SK-N-SH (cell line): ENCODE measurements around the gene RAB3B. TPM values are rescaled to one million over a fixed set of nuclear protein-coding genes. Genes with fewer than 3 reads are reported as not detected.

Experiments used
- CTCF ChIA-PET: fragments of 300-600, 350-600 bp; formaldehyde crosslinking; extraction: SDS; loops from one replicate; lab custom pipeline; 2021; lab: Yijun Ruan, JAX
- POLR2A ChIA-PET: fragments of 350-600 bp; sonication (Branson Sonifier 250); formaldehyde crosslinking; extraction: SDS; loops from one replicate; lab custom pipeline; 2020; ENCODE audit warnings: antibody characterized with exemption, inconsistent platforms; lab: Yijun Ruan, JAX
- DNase-seq: peaks from one replicate; pipeline ENCODE4 v3.0.0; 2012
- H2AFZ ChIP-seq: fragments of 200-600 bp; sonication (generic); 2 replicates; pipeline ENCODE4 v1.8.1; 2016; ENCODE audit warnings: antibody characterized with exemption, mild to moderate bottlenecking, low read depth
- H3F3A ChIP-seq: fragments of 200-600 bp; sonication (generic); replicated peaks from 2 replicates; pipeline ENCODE3; 2016; ENCODE audit warnings: antibody characterized with exemption, mild to moderate bottlenecking; ENCODE audit not compliant: insufficient read depth
- H3K27ac ChIP-seq, 2 experiments: fragments of 200-500 bp in 1 of 2; fragments of 200-600 bp in 1 of 2; sonication (Bioruptor generic) in 1 of 2; sonication (generic), shearing (Covaris generic) in 1 of 2; 2 replicates each; pipeline versions ENCODE4 v1.5.1 to v1.6.1; 2014 to 2016; ENCODE audit warnings: low read depth in 2 of 2, inconsistent platforms in 1 of 2, low read length in 1 of 2, mild to moderate bottlenecking in 1 of 2, mixed read lengths in 1 of 2
- H3K27me3 ChIP-seq: fragments of 200-600 bp; sonication (generic), shearing (Covaris generic); 2 replicates; pipeline ENCODE4 v1.6.1; 2016; ENCODE audit warnings: mixed run types; ENCODE audit not compliant: insufficient read depth
- H3K36me3 ChIP-seq, 2 experiments: fragments of 200-500 bp in 1 of 2; fragments of 200-600 bp in 1 of 2; sonication (Bioruptor generic) in 1 of 2; sonication (generic) in 1 of 2; replicated peaks in 1 of 2; 2 replicates each; pipeline versions ENCODE3 to v1.5.1; 2014 to 2016; ENCODE audit warnings: low read length in 1 of 2, mild to moderate bottlenecking in 1 of 2; ENCODE audit not compliant: insufficient read depth in 2 of 2, control insufficient read depth in 1 of 2
- H3K4me1 ChIP-seq, 2 experiments: fragments of 200-500 bp in 1 of 2; fragments of 200-600 bp in 1 of 2; sonication (Bioruptor generic) in 1 of 2; sonication (generic), shearing (Covaris generic) in 1 of 2; 2 replicates each; pipeline versions ENCODE4 v1.5.1 to v1.6.1; 2014 to 2016; ENCODE audit warnings: low read depth in 1 of 2, low read length in 1 of 2, mixed run types in 1 of 2; ENCODE audit not compliant: insufficient read depth in 2 of 2, control insufficient read depth in 1 of 2
- H3K4me2 ChIP-seq: fragments of 200-600 bp; sonication (generic), shearing (Covaris generic); 2 replicates; pipeline ENCODE4 v1.6.1; 2017; ENCODE audit warnings: mixed run types
- H3K4me3 ChIP-seq, 2 experiments: fragments of 200-500 bp in 1 of 2; fragments of 200-600 bp in 1 of 2; sonication (Bioruptor generic) in 1 of 2; sonication (generic), shearing (Covaris generic) in 1 of 2; 2 replicates each; pipeline versions ENCODE4 v1.5.1 to v1.8.1; 2014 to 2016; ENCODE audit warnings: low read depth in 2 of 2, inconsistent platforms in 1 of 2, low read length in 1 of 2, mild to moderate bottlenecking in 1 of 2, mixed read lengths in 1 of 2, moderate library complexity in 1 of 2
- H3K79me2 ChIP-seq: fragments of 200-600 bp; sonication (generic); 2 replicates; pipeline ENCODE4 v1.8.1; 2017; ENCODE audit warnings: mild to moderate bottlenecking; ENCODE audit not compliant: insufficient read depth
- H3K9ac ChIP-seq: fragments of 200-600 bp; sonication (generic); 2 replicates; pipeline ENCODE4 v1.6.1; 2017; ENCODE audit warnings: mixed run types
- H3K9me2 ChIP-seq: fragments of 200-600 bp; sonication (generic); 2 replicates; pipeline ENCODE4 v1.6.1; 2017; ENCODE audit warnings: mixed run types
- H3K9me3 ChIP-seq: fragments of 200-600 bp; sonication (generic); 2 replicates; pipeline ENCODE4 v1.6.1; 2017; ENCODE audit warnings: mixed run types, mild to moderate bottlenecking, moderate library complexity
- H4K20me1 ChIP-seq: fragments of 200-600 bp; sonication (generic); 2 replicates; pipeline ENCODE4 v1.6.1; 2017; ENCODE audit warnings: mild to moderate bottlenecking, mixed run types; ENCODE audit not compliant: insufficient read depth
- CHD2 ChIP-seq: fragments of 150-350 bp; IDR thresholded peaks from 2 replicates; pipeline ENCODE4 v1.6.1; 2018; ENCODE audit warnings: low read length; ENCODE audit not compliant: partially characterized antibody
- CTCF ChIP-seq: fragments of 200-600 bp; sonication (generic); IDR thresholded peaks from 2 replicates; pipeline ENCODE4 v1.6.1; 2017; ENCODE audit warnings: antibody characterized with exemption, mild to moderate bottlenecking, moderate library complexity
- ELF1 ChIP-seq: IDR thresholded peaks from 2 replicates; pipeline ENCODE4 v1.4.0; 2012
- EZH2phosphoT487 ChIP-seq: fragments of 200-600 bp; sonication (generic); IDR thresholded peaks from 2 replicates; pipeline ENCODE4 v1.6.1; 2017; ENCODE audit warnings: low read depth, mixed run types, mild to moderate bottlenecking, antibody characterized with exemption, moderate library complexity, borderline replicate concordance
- FOXM1 ChIP-seq: IDR thresholded peaks from 2 replicates; pipeline ENCODE4 v1.4.0; 2012; ENCODE audit warnings: low read depth, mild to moderate bottlenecking
- GABPA ChIP-seq: IDR thresholded peaks from 2 replicates; pipeline ENCODE4 v1.4.0; 2012; ENCODE audit warnings: low read depth, mild to moderate bottlenecking
- GATA2 ChIP-seq: sonication (generic); formaldehyde crosslinking; IDR thresholded peaks from 2 replicates; pipeline ENCODE4 v1.5.0; 2020; ENCODE audit warnings: mild to moderate bottlenecking, missing genetic modification reagents
- IRF3 ChIP-seq: fragments of 150-350 bp; IDR thresholded peaks from 2 replicates; pipeline ENCODE4 v1.6.1; 2016; ENCODE audit warnings: mild to moderate bottlenecking, low read depth, low read length
- MEF2A ChIP-seq: IDR thresholded peaks from 2 replicates; pipeline ENCODE4 v1.4.0; 2012; ENCODE audit warnings: low read depth, borderline replicate concordance
- NFIC ChIP-seq: IDR thresholded peaks from 2 replicates; pipeline ENCODE4 v1.4.0; 2012; ENCODE audit warnings: borderline replicate concordance
- NRF1 ChIP-seq: IDR thresholded peaks from 2 replicates; pipeline ENCODE4 v1.6.1; 2012; ENCODE audit warnings: low read depth, mild to moderate bottlenecking, low read length
- POLR2AphosphoS5 ChIP-seq: IDR thresholded peaks from 2 replicates; pipeline ENCODE4 v1.6.1; 2012; ENCODE audit warnings: low read depth, low read length
- RCOR1 ChIP-seq: fragments of 150-350 bp; IDR thresholded peaks from 2 replicates; pipeline ENCODE4 v1.6.1; 2017; ENCODE audit warnings: antibody characterized with exemption, low read length
- REST ChIP-seq: IDR thresholded peaks from 2 replicates; pipeline ENCODE4 v1.6.1; 2012; ENCODE audit warnings: mild to moderate bottlenecking, low read depth, low read length, moderate library complexity
- RFX5 ChIP-seq: IDR thresholded peaks from 2 replicates; pipeline ENCODE4 v1.6.1; 2012; ENCODE audit warnings: mild to moderate bottlenecking, improper control_type of control experiment, low read length
- SIN3A ChIP-seq: IDR thresholded peaks from 2 replicates; pipeline ENCODE4 v1.6.1; 2012; ENCODE audit warnings: low read depth, mild to moderate bottlenecking, low read length, moderate library complexity, borderline replicate concordance
- TAF1 ChIP-seq: IDR thresholded peaks from 2 replicates; pipeline ENCODE4 v1.6.1; 2012; ENCODE audit warnings: low read depth, mild to moderate bottlenecking, low read length, moderate library complexity, borderline replicate concordance
- TEAD4 ChIP-seq: IDR thresholded peaks from 2 replicates; pipeline ENCODE4 v1.4.0; 2012; ENCODE audit warnings: mild to moderate bottlenecking, borderline replicate concordance; ENCODE audit not compliant: insufficient read depth
- YY1 ChIP-seq: IDR thresholded peaks from 2 replicates; pipeline ENCODE4 v1.4.0; 2012; ENCODE audit warnings: low read depth, mild to moderate bottlenecking
- WGBS: methylation state at CpG from one replicate; pipeline ENCODE4 v1.1.6; 2017; ENCODE audit warnings: low lambda C conversion rate; 5-methylcytosine and 5-hydroxymethylcytosine counted together
- polyA plus RNA-seq, 3 experiments: library from polyadenylated mRNA; depleted of rRNA; stranded (reverse); fragments of >200 nt; gene quantifications; 2 replicates each; pipeline ENCODE4 v1.2.3, GENCODE V29; 2012

Gene RAB3B
- polyA plus RNA-seq, 1 of the 3 experiments (the other 2 are of a cell fraction) = 10.2 TPM

DNA sequence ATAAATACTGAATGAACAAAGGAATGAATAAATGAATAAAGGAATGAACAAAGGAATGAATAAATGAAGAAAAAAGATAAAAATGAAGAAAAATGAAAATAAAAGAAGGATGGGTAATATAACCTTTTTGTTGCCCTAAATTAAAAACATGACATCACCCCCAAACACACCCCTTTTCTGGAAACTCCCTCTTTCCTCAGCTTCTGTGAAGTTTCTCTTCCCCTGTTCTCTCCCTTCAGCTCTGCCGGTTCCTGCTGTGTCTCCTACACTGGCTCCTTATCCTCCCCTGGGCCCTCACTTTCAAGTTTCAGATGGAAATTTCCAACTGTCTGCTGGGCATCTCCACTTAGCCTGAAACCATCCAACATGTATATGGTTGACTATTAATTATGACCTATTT is 37.9 kb downstream of the RAB3B start:
- H3K79me2 ChIP-seq = peaks cover 60% of the 10 kb centered on the region; the same call in 1 of the 2 replicates
- no peak overlapping the region for H3K4me3 ChIP-seq
- H3F3A ChIP-seq = peaks cover 5% of the 10 kb centered on the region
- H3K27me3 ChIP-seq = no peaks in the 10 kb centered on the region
- H3K9ac ChIP-seq = no peak overlapping the region
- H3K27ac ChIP-seq = no peak overlapping the region
- H3K9me2 ChIP-seq = no peaks in the 10 kb centered on the region
- TF ChIP-seq MEF2A = no peak
- TF ChIP-seq GATA2 = no peak
- TF ChIP-seq NFIC = no peak
- TF ChIP-seq CHD2 = no peak
- TF ChIP-seq TAF1 = no peak
- TF ChIP-seq NRF1 = no peak
- TF ChIP-seq YY1 = no peak
- no peak for TF ChIP-seq GABPA
- TF ChIP-seq POLR2AphosphoS5 = no peak
- TF ChIP-seq IRF3 = no peak
- no peak for TF ChIP-seq FOXM1
- no peak for TF ChIP-seq EZH2phosphoT487
- no peak for TF ChIP-seq REST
- TF ChIP-seq TEAD4 = no peak
- TF ChIP-seq RCOR1 = no peak
- H3K9me3 ChIP-seq = no peaks in the 10 kb centered on the region
- POLR2A ChIA-PET = no interaction called here
- H3K36me3 ChIP-seq = peaks cover 0 to 18% of the 10 kb centered on the region in 2 experiments
- peaks cover 17 to 68% of the 10 kb centered on the region in 2 experiments; a peak in 3 of 4 replicates for H3K4me1 ChIP-seq
- no peak overlapping the region for H3K4me2 ChIP-seq
- CTCF ChIA-PET = interaction anchor here (1.0 kb wide), 1 partner anchor 56 kb away, joined by 3 read pairs; no protein-coding TSS in a partner anchor
- WGBS = 94% methylated on average over 1 of the region's 1 CpG
- no peaks in the 10 kb centered on the region for H4K20me1 ChIP-seq
- H2AFZ ChIP-seq = no peak overlapping the region
- DNase-seq = no peak

DNA sequence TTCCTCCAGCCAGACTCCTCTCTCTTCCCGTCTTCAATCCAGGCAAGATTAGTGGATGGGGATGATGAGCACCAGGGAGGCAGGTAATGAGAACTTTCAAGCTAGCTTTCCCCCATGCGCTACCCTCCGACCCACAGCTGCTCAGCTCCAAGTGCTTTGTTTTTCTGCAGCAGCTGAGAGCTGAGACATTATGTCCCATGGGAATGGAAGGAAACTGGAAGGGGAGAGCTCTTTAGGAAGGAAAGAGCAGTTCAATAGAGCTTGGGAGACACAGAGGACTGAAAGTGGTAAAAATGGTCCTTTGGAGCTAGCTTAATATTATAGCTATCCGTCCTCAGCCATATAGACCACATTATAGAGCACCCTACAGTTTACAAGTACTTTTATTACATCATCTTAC is 39.8 kb downstream of the RAB3B start:
- Histone ChIP-seq H3K36me3 (peaks cover 0 to 18% of the 10 kb centered on the region in 2 experiments), H3K27ac (no peak overlapping the region), H3K4me3 (no peak overlapping the region), H2AFZ (no peak overlapping the region), H3K4me1 (peaks cover 11 to 64% of the 10 kb centered on the region in 2 experiments; a peak in 3 of 4 replicates), H4K20me1 (no peaks in the 10 kb centered on the region), H3K9me3 (no peaks in the 10 kb centered on the region), H3K9me2 (no peaks in the 10 kb centered on the region), H3K4me2 (no peak overlapping the region), H3K27me3 (no peaks in the 10 kb centered on the region), H3K79me2 (peaks cover 46% of the 10 kb centered on the region; the same call in 1 of the 2 replicates), H3K9ac (no peak overlapping the region), H3F3A (peaks cover 10% of the 10 kb centered on the region)
- DNase-seq = no peak
- ChIA-PET POLR2A (no interaction called here), CTCF (no interaction called here)
- WGBS = 93% methylated on average over 4 of the region's 4 CpGs
- TF ChIP-seq REST (no peak), NRF1 (no peak), SIN3A (no peak), POLR2AphosphoS5 (no peak), RCOR1 (no peak), ELF1 (no peak), TAF1 (no peak), CTCF (no peak), RFX5 (no peak)
